Neuronal stem cell (in vitro differentiated cells): ENCODE measurements around the gene RILPL1.

Source experiments
- DNase-seq: peaks from one replicate; pipeline ENCODE4 v3.0.0-alpha.2; 2013; ENCODE audit warnings: low spot score
- H2AFZ ChIP-seq: one replicate; pipeline ENCODE4 v1.6.1; 2013; ENCODE audit warnings: mild to moderate bottlenecking, low read length, inconsistent platforms
- H2AK5ac ChIP-seq: 2 replicates; pipeline ENCODE4 v1.6.1; 2013; ENCODE audit warnings: low read depth, mild to moderate bottlenecking, inconsistent platforms, low read length, moderate library complexity, mixed read lengths
- H2BK120ac ChIP-seq: 2 replicates; pipeline ENCODE4 v1.6.1; 2013; ENCODE audit warnings: low read depth, mild to moderate bottlenecking, inconsistent platforms, low read length, moderate library complexity, mixed read lengths
- H2BK12ac ChIP-seq: one replicate; pipeline ENCODE4 v1.6.1; 2013; ENCODE audit warnings: low read length, inconsistent platforms
- H2BK15ac ChIP-seq: 2 replicates; pipeline ENCODE4 v1.6.1; 2013; ENCODE audit warnings: mild to moderate bottlenecking, low read length, inconsistent platforms, mixed read lengths
- H2BK5ac ChIP-seq: one replicate; pipeline ENCODE4 v1.6.1; 2013; ENCODE audit warnings: inconsistent platforms, mild to moderate bottlenecking, low read length, moderate library complexity
- H3K14ac ChIP-seq: one replicate; pipeline ENCODE4 v1.6.1; 2013; ENCODE audit warnings: low read length, inconsistent platforms
- H3K18ac ChIP-seq: 2 replicates; pipeline ENCODE4 v1.6.1; 2013; ENCODE audit warnings: low read length, inconsistent platforms
- H3K23ac ChIP-seq: 2 replicates; pipeline ENCODE4 v1.6.1; 2013; ENCODE audit warnings: low read depth, mild to moderate bottlenecking, mixed read lengths, low read length, inconsistent platforms; ENCODE audit not compliant: poor library complexity
- H3K27ac ChIP-seq: replicated peaks from 3 replicates; pipeline ENCODE4 v1.5.1; 2013; ENCODE audit warnings: low read length, inconsistent platforms
- H3K27me3 ChIP-seq, 3 experiments: 2 replicates each; pipeline ENCODE4 v1.6.1; 2013; ENCODE audit warnings: low read length in 3 of 3, mild to moderate bottlenecking in 2 of 3, inconsistent platforms in 1 of 3, low read depth in 1 of 3, mixed read lengths in 1 of 3, moderate library complexity in 1 of 3; ENCODE audit not compliant: control insufficient read depth in 3 of 3, insufficient read depth in 3 of 3
- H3K36me3 ChIP-seq, 2 donors: replicated peaks in 1 of 2; 2 replicates each; pipeline ENCODE4 v1.6.1; 2013; ENCODE audit warnings: low read length in 2 of 2; ENCODE audit not compliant: control insufficient read depth in 2 of 2, insufficient read depth in 2 of 2
- H3K4ac ChIP-seq: 2 replicates; pipeline ENCODE4 v1.6.1; 2013; ENCODE audit warnings: inconsistent platforms, mild to moderate bottlenecking, low read length, moderate library complexity
- H3K4me1 ChIP-seq, 2 donors: 1 replicate in 1 of 2; 2 replicates in 1 of 2; pipeline ENCODE4 v1.6.1; 2013; ENCODE audit warnings: low read length in 2 of 2, low read depth in 1 of 2; ENCODE audit not compliant: control insufficient read depth in 2 of 2, insufficient read depth in 1 of 2
- H3K4me2 ChIP-seq: one replicate; pipeline ENCODE4 v1.6.1; 2013; ENCODE audit warnings: mild to moderate bottlenecking, low read length, inconsistent platforms; ENCODE audit not compliant: insufficient read depth, poor library complexity, severe bottlenecking
- H3K4me3 ChIP-seq, 2 donors: 2 replicates each; pipeline ENCODE4 v1.5.1; 2013; ENCODE audit warnings: low read length in 2 of 2, mild to moderate bottlenecking in 2 of 2, inconsistent platforms in 1 of 2, moderate library complexity in 1 of 2
- H3K79me1 ChIP-seq: one replicate; pipeline ENCODE4 v1.6.1; 2013; ENCODE audit warnings: low read depth, mild to moderate bottlenecking, inconsistent platforms, low read length, moderate library complexity
- H3K9ac ChIP-seq: one replicate; pipeline ENCODE4 v1.6.1; 2013; ENCODE audit warnings: mild to moderate bottlenecking, low read depth, low read length, inconsistent platforms; ENCODE audit not compliant: poor library complexity
- H3K9me3 ChIP-seq, 2 donors: replicated peaks in 1 of 2; 2 replicates each; pipeline versions ENCODE3 to v1.6.1; 2013; ENCODE audit warnings: low read length in 2 of 2, mild to moderate bottlenecking in 2 of 2, inconsistent platforms in 1 of 2, low read depth in 1 of 2, mixed read lengths in 1 of 2, moderate library complexity in 1 of 2; ENCODE audit not compliant: control insufficient read depth in 2 of 2, insufficient read depth in 1 of 2
- H4K8ac ChIP-seq: one replicate; pipeline ENCODE4 v1.6.1; 2013; ENCODE audit warnings: low read depth, mild to moderate bottlenecking, inconsistent platforms, low read length, moderate library complexity
- H4K91ac ChIP-seq: one replicate; pipeline ENCODE4 v1.6.1; 2013; ENCODE audit warnings: low read length, low read depth, mild to moderate bottlenecking, inconsistent platforms; ENCODE audit not compliant: poor library complexity
- WGBS, 2 donors: extraction: QIAGEN DNeasy Blood & Tissue Kit; methylation state at CpG; one replicate each; pipeline ENCODE4 v1.1.7; 2013; ENCODE audit warnings: missing lambda C conversion rate in 2 of 2, mixed read lengths in 1 of 2; ENCODE audit not compliant: insufficient read length in 2 of 2, insufficient replicate concordance in 1 of 2; ENCODE audit errors: extremely low coverage in 2 of 2; 5-methylcytosine and 5-hydroxymethylcytosine counted together

Gene RILPL1

DNA sequence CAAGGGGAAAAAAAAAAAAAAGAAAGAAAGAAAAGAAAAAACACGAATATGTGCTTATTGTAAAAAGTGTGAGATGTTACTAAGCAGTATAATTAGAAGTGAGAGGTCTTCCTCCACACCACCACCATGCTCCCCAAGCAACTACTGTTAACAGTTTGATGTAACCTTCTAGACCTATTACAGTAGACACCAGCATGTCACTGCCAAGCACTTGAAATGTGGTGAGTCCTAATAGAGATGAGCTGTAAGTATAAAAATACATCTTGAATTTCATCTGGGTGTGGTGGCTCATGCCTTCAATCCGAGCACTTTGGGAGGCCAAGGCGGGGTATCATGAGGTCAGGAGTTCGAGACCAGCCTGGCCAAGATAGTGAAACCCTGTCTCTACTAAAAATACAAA, 83.7 kb downstream of the RILPL1 start:
- no peaks in the 10 kb centered on the region for H3K9me3 ChIP-seq
- no peak overlapping the region for H3K4me2 ChIP-seq
- DNase-seq, result no peak
- H3K27ac ChIP-seq, result no peak overlapping the region
- H2BK12ac ChIP-seq, result no peak overlapping the region
- no peaks in the 10 kb centered on the region for H3K79me1 ChIP-seq
- no peak overlapping the region for H4K8ac ChIP-seq
- H3K36me3 ChIP-seq, result no peaks in the 10 kb centered on the region
- H3K27me3 ChIP-seq, result no peaks in the 10 kb centered on the region
- H3K23ac ChIP-seq, result no peak overlapping the region
- H3K4me1 ChIP-seq, result no peaks in the 10 kb centered on the region
- no peak overlapping the region for H2BK15ac ChIP-seq
- no CpG with 5 or more reads among the region's 4 CpGs for WGBS, 2 donors
- H2AFZ ChIP-seq, result no peak overlapping the region
- H3K4ac ChIP-seq, result no peak overlapping the region
- no peak overlapping the region for H2AK5ac ChIP-seq
- no peak overlapping the region for H2BK120ac ChIP-seq
- no peak overlapping the region for H4K91ac ChIP-seq
- no peak overlapping the region for H3K18ac ChIP-seq
- no peak overlapping the region for H2BK5ac ChIP-seq
- H3K14ac ChIP-seq, result no peak overlapping the region
- no peak overlapping the region for H3K4me3 ChIP-seq
- H3K9ac ChIP-seq, result no peak overlapping the region

DNA sequence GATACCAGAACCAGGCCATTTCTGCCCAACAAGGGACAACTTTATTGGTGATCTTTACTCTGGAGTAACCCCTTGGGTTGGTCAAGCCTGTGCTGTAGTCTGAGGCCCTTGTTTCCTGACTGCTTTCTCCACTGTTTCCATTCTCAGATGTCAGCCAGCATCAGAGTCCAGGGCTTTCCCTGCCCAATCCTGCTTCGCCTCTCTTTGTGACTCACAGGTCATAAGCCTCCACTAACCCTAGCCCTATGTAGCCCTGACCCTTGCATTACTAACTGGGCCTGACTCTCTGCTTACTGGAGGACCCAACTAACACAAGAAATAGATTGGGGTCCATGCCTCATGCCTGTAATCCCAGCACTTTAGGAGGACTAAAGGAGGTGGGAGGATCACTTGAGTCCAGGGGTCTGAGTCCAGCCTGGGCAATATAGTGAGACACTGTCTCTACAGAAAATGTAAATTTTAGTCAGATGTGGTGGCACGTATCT, 84.2 kb downstream of the RILPL1 start:
- Histone ChIP-seq H3K36me3 (no peaks in the 10 kb centered on the region), H2BK5ac (no peak overlapping the region), H2BK15ac (no peak overlapping the region), H3K4me3 (no peak overlapping the region), H4K91ac (no peak overlapping the region), H3K14ac (no peak overlapping the region), H2BK120ac (no peak overlapping the region), H3K79me1 (no peaks in the 10 kb centered on the region), H2BK12ac (no peak overlapping the region), H3K18ac (no peak overlapping the region), H3K27me3 (no peaks in the 10 kb centered on the region), H3K4ac (no peak overlapping the region), H3K9ac (no peak overlapping the region), H3K23ac (no peak overlapping the region), H3K4me2 (no peak overlapping the region), H4K8ac (no peak overlapping the region), H3K4me1 (no peaks in the 10 kb centered on the region), H3K9me3 (no peaks in the 10 kb centered on the region), H2AFZ (peak overlapping the region; percentile 70), H3K27ac (no peak overlapping the region), H2AK5ac (no peak overlapping the region)
- no CpG with 5 or more reads among the region's 2 CpGs for WGBS, 2 donors
- DNase-seq, result no peak

DNA sequence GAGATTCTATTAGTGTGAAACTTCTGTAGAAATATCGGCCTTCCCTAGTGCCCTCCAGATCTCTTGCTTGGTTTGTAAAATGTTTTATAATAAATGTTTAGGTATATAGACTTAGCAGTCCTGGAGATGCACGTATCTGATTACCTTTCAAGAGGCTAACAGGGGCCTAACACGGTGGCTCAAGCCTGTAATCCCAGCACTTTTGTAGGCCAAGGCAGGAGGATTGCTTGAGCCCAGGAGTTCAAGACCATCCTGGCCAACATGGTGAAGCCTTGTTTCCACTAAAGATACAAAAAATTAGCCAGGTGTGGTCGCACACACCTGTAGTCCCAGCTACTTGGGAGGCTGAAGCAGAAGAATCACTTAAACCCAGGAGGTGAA, 87.2 kb downstream of the RILPL1 start:
- no peaks in the 10 kb centered on the region for H3K27me3 ChIP-seq
- H2BK12ac ChIP-seq, result no peak overlapping the region
- no peak overlapping the region for H2AK5ac ChIP-seq
- H3K4me3 ChIP-seq, result no peak overlapping the region
- H3K9me3 ChIP-seq, result no peaks in the 10 kb centered on the region
- no peak overlapping the region for H3K9ac ChIP-seq
- H2BK5ac ChIP-seq, result no peak overlapping the region
- no peaks in the 10 kb centered on the region for H3K4me1 ChIP-seq
- H3K79me1 ChIP-seq, result no peaks in the 10 kb centered on the region
- no peak overlapping the region for H3K4ac ChIP-seq
- H3K23ac ChIP-seq, result no peak overlapping the region
- DNase-seq, result no peak
- no peak overlapping the region for H3K14ac ChIP-seq
- H2AFZ ChIP-seq, result peak overlapping the region; percentile 38
- no peak overlapping the region for H2BK15ac ChIP-seq
- H3K4me2 ChIP-seq, result no peak overlapping the region
- no peak overlapping the region for H4K8ac ChIP-seq
- no peaks in the 10 kb centered on the region for H3K36me3 ChIP-seq
- no peak overlapping the region for H2BK120ac ChIP-seq
- H4K91ac ChIP-seq, result no peak overlapping the region
- WGBS, 2 donors, result no CpG with 5 or more reads among the region's 4 CpGs
- no peak overlapping the region for H3K18ac ChIP-seq
- no peak overlapping the region for H3K27ac ChIP-seq

DNA sequence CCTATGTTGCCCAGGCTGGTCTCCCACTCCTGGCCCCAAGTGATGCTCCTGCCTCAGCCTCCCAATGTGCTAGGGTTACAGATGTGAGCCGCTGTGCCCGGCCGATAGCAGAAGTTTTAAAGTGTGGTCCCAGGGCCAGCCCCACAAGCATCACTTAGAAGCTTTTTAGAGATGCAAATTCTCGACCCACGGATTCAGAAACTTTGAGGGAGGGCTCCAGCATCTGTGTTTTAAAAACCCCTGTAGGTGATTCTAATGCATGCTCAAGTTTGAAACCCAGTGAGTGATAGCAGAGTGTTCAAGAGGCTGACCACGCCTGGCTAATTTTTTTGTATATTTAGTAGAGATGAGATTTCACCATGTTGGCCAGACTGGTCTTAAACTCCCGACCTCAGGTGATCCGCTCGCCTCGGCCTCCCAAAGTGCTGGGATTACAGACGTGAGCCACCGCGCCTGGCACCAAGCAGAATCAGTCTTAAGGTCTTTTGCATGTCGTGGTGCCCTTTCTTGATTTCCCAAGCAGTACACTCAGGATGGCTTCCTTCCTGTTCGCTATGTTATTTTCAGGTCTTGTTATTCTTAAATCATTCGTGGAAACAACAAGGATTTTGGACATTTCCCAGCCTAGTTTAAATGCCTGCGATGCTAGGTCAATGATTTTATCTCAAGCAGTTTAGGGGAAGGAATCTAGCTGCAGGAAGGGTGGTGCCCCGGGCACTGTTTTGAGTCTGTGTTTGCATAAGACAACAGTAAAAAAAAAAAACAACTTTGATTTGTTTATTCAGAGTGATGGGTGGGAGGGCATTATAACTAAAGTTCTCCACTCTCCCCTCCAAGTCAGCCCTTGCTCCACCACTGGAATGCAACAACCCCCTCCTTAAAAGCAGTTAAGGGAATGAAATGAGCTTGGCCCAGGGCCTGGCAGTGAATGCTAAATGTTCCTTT, 87.9 kb downstream of the RILPL1 start:
- H3K4ac ChIP-seq, result no peak overlapping the region
- H3K23ac ChIP-seq, result no peak overlapping the region
- WGBS, 2 donors, result no CpG with 5 or more reads among the region's 18 CpGs
- peak overlapping the region; percentile 38 for H2AFZ ChIP-seq
- no peak overlapping the region for H4K91ac ChIP-seq
- H4K8ac ChIP-seq, result no peak overlapping the region
- H3K4me3 ChIP-seq, result no peak overlapping the region
- no peaks in the 10 kb centered on the region for H3K27me3 ChIP-seq
- no peak overlapping the region for H2BK15ac ChIP-seq
- no peak overlapping the region for H3K14ac ChIP-seq
- no peak overlapping the region for H3K4me2 ChIP-seq
- H2BK120ac ChIP-seq, result no peak overlapping the region
- H3K9me3 ChIP-seq, result no peaks in the 10 kb centered on the region
- H3K27ac ChIP-seq, result no peak overlapping the region
- no peak overlapping the region for H2AK5ac ChIP-seq
- H3K79me1 ChIP-seq, result no peaks in the 10 kb centered on the region
- DNase-seq, result no peak
- H2BK12ac ChIP-seq, result no peak overlapping the region
- H3K9ac ChIP-seq, result no peak overlapping the region
- no peaks in the 10 kb centered on the region for H3K36me3 ChIP-seq
- no peak overlapping the region for H2BK5ac ChIP-seq
- H3K4me1 ChIP-seq, result no peaks in the 10 kb centered on the region
- no peak overlapping the region for H3K18ac ChIP-seq
